DND-41 (cell line): ENCODE data around the gene HBG2.

Experiments used
- ATAC-seq: fragments of 200-7000 bp; cut with Tn5 transposase; 3 replicates; pipeline ENCODE4 v1.9.1; 2021; ENCODE audit warnings: low read depth; ENCODE audit not compliant: insufficient read depth
- DNase-seq: peaks from one replicate; pipeline ENCODE4 v3.0.0-alpha.2; 2020
- H2AFZ ChIP-seq: 2 replicates; pipeline ENCODE4 v1.6.0; 2012; ENCODE audit warnings: low read depth, low read length
- H3K27ac ChIP-seq: 2 replicates; pipeline ENCODE4 v1.5.1; 2012; ENCODE audit warnings: low read length, inconsistent platforms
- H3K27me3 ChIP-seq: fragments of 200-600 bp; sonication (generic); 2 replicates; pipeline ENCODE4 v1.6.0; 2012; ENCODE audit warnings: low read length, mild to moderate bottlenecking, inconsistent platforms; ENCODE audit not compliant: insufficient read depth, poor library complexity
- H3K36me3 ChIP-seq: 2 replicates; pipeline ENCODE4 v1.5.1; 2012; ENCODE audit warnings: low read length, inconsistent platforms; ENCODE audit not compliant: insufficient read depth
- H3K4me1 ChIP-seq: 2 replicates; pipeline ENCODE4 v1.5.1; 2012; ENCODE audit warnings: mild to moderate bottlenecking, low read length; ENCODE audit not compliant: insufficient read depth
- H3K4me2 ChIP-seq: 2 replicates; pipeline ENCODE4 v1.6.0; 2012; ENCODE audit warnings: mild to moderate bottlenecking, moderate library complexity, low read length, inconsistent platforms; ENCODE audit not compliant: insufficient read depth
- H3K4me3 ChIP-seq, 2 experiments: fragments of 200-600 bp in 1 of 2; shearing (Covaris generic) in 1 of 2; 2 replicates each; pipeline ENCODE4 v1.5.1; 2012 to 2016; ENCODE audit warnings: inconsistent platforms in 2 of 2, low read length in 2 of 2, mild to moderate bottlenecking in 2 of 2, low read depth in 1 of 2, moderate library complexity in 1 of 2
- H3K79me2 ChIP-seq: 2 replicates; pipeline ENCODE4 v1.6.0; 2012; ENCODE audit warnings: low read length, inconsistent platforms; ENCODE audit not compliant: insufficient read depth
- H3K9ac ChIP-seq: 2 replicates; pipeline ENCODE4 v1.6.0; 2012; ENCODE audit warnings: low read depth, mild to moderate bottlenecking, inconsistent platforms, low read length, moderate library complexity
- H3K9me3 ChIP-seq: 2 replicates; pipeline ENCODE4 v1.5.1; 2012; ENCODE audit warnings: low read length, moderate library complexity, mild to moderate bottlenecking, inconsistent platforms; ENCODE audit not compliant: insufficient read depth, severe bottlenecking
- H4K20me1 ChIP-seq: 2 replicates; pipeline ENCODE4 v1.6.0; 2012; ENCODE audit warnings: low read length; ENCODE audit not compliant: insufficient read depth
- CTCF ChIP-seq: IDR thresholded peaks from 2 replicates; pipeline ENCODE4 v1.5.1; 2012; ENCODE audit warnings: borderline replicate concordance, low read length, moderate library complexity, mild to moderate bottlenecking; ENCODE audit not compliant: poor library complexity, severe bottlenecking; ENCODE audit errors: extremely low read depth
- EZH2 ChIP-seq: IDR thresholded peaks from 3 replicates; pipeline ENCODE4 v1.6.1; 2012; ENCODE audit warnings: borderline replicate concordance, low read depth, mild to moderate bottlenecking, moderate library complexity, low read length, inconsistent platforms; ENCODE audit not compliant: severe bottlenecking

The HBG2 gene

GRCh38 chr11:5288906-5289550 is 34.4 kb upstream of the HBG2 start:
- no peaks in the 10 kb centered on the region for H3K4me1 ChIP-seq
- H3K4me3 ChIP-seq = no peak overlapping the region
- no peak overlapping the region for H3K27ac ChIP-seq
- no peak for TF ChIP-seq CTCF
- no peak for TF ChIP-seq EZH2
- no peak for DNase-seq
- ATAC-seq = no peak
- no peak overlapping the region for H2AFZ ChIP-seq
- H3K9me3 ChIP-seq = no peaks in the 10 kb centered on the region
- H4K20me1 ChIP-seq = no peaks in the 10 kb centered on the region
- H3K27me3 ChIP-seq = no peaks in the 10 kb centered on the region
- no peaks in the 10 kb centered on the region for H3K79me2 ChIP-seq
- no peaks in the 10 kb centered on the region for H3K36me3 ChIP-seq
- no peak overlapping the region for H3K4me2 ChIP-seq
- no peak overlapping the region for H3K9ac ChIP-seq

GRCh38 chr11:5288108-5288905 is 33.7 kb upstream of the HBG2 start:
- no peak for DNase-seq
- Histone ChIP-seq H3K36me3 (no peaks in the 10 kb centered on the region), H3K4me3 (no peak overlapping the region), H3K27ac (no peak overlapping the region), H2AFZ (no peak overlapping the region), H3K4me2 (no peak overlapping the region), H3K4me1 (no peaks in the 10 kb centered on the region), H3K9me3 (no peaks in the 10 kb centered on the region), H3K27me3 (no peaks in the 10 kb centered on the region), H3K79me2 (no peaks in the 10 kb centered on the region), H3K9ac (no peak overlapping the region), H4K20me1 (no peaks in the 10 kb centered on the region)
- no peak for ATAC-seq
- TF ChIP-seq EZH2 (no peak), CTCF (no peak)

GRCh38 chr11:5286901-5287300 is 32.3 kb upstream of the HBG2 start:
- no peak for ATAC-seq
- no peak overlapping the region for H3K9ac ChIP-seq

More at GRCh38 chr11:5286901-5287300, 32.3 kb upstream of the HBG2 start:
- H3K36me3 ChIP-seq = no peaks in the 10 kb centered on the region
- H3K27ac ChIP-seq = no peak overlapping the region
- no peak overlapping the region for H3K4me2 ChIP-seq
- no peaks in the 10 kb centered on the region for H3K27me3 ChIP-seq
- no peak overlapping the region for H3K4me3 ChIP-seq
- no peaks in the 10 kb centered on the region for H3K4me1 ChIP-seq
- H2AFZ ChIP-seq = no peak overlapping the region
- TF ChIP-seq EZH2 = no peak
- no peak for TF ChIP-seq CTCF
- no peak for DNase-seq
- H4K20me1 ChIP-seq = no peaks in the 10 kb centered on the region
- no peaks in the 10 kb centered on the region for H3K9me3 ChIP-seq
- H3K79me2 ChIP-seq = no peaks in the 10 kb centered on the region
